ENCODE measurements around the gene ARL6IP1.
A peak's percentile ranks its signal among the peaks of the same experiment; 100 is the strongest.
"Not testable (repeated sequence)": the region's sequence is repeated elsewhere in the genome, so short reads cannot be mapped to it uniquely, and the experiment has no call there.

Gene ARL6IP1

GRCh38 chr16:18784917-18785623, 16.3 kb downstream of the ARL6IP1 start:
- CTCF ChIA-PET = interaction anchor here (1.3 kb wide), 1 partner anchor 15 kb away, joined by 3 read pairs; no protein-coding TSS in a partner anchor
- POLR2A ChIA-PET = interaction anchor here (10.4 kb wide), 1 partner anchor 17 kb away, joined by 329 read pairs; the partner anchor contains the start of gene ARL6IP1
- H3K9me3 ChIP-seq (ENCODE audit: control insufficient read depth, insufficient read depth, low read depth, low read length) = no peaks in the 10 kb centered on the region
- TF ChIP-seq ZNF157 (tag by site-specific recombination; IDR thresholded peaks at IDR 0.05) (peak; percentile 50; the same call in 1 of the 2 replicates), ZNF2 (tag by site-specific recombination; IDR thresholded peaks at IDR 0.05) (no peak), REST (tag by site-specific recombination; IDR thresholded peaks at IDR 0.05) (0 out of 2 replicates have a peak, but pooled peaks have one; percentile 27), ZNF221 (tag by site-specific recombination; IDR thresholded peaks at IDR 0.05; ENCODE audit: borderline replicate concordance) (no peak)
- peaks cover 50 to 77% of the 10 kb centered on the region in 2 experiments for H3K36me3 ChIP-seq (ENCODE audit: control insufficient read depth in 2 of 2, insufficient read depth in 1 of 2, low read length in 2 of 2)
- H3K27ac ChIP-seq (ENCODE audit: extremely low read depth, low read depth, low read length) = peak overlapping the region; percentile 39
- H3K4me1 ChIP-seq (ENCODE audit: control insufficient read depth, insufficient read depth, low read length) = peaks cover 4% of the 10 kb centered on the region; the same call in 1 of the 2 replicates
- H3K4me3 ChIP-seq (ENCODE audit: low read depth, low read length) = no peak overlapping the region

- no peak overlapping the region for H3K4me3 ChIP-seq (ENCODE audit: low read depth, low read length)
- H3K36me3 ChIP-seq (ENCODE audit: control insufficient read depth in 2 of 2, insufficient read depth in 1 of 2, low read length in 2 of 2) = peaks cover 50 to 68% of the 10 kb centered on the region in 2 experiments
- H3K4me1 ChIP-seq (ENCODE audit: control insufficient read depth, insufficient read depth, low read length) = peaks cover 4% of the 10 kb centered on the region; the same call in 1 of the 2 replicates
- H3K9me3 ChIP-seq (ENCODE audit: control insufficient read depth, insufficient read depth, low read depth, low read length) = no peaks in the 10 kb centered on the region
- H3K27ac ChIP-seq (ENCODE audit: extremely low read depth, low read depth, low read length) = no peak overlapping the region
- TF ChIP-seq ZNF596 (tag by site-specific recombination; IDR thresholded peaks at IDR 0.05) (0 out of 2 replicates have a peak, but pooled peaks have one; percentile 24), PRDM6 (tag by site-specific recombination; IDR thresholded peaks at IDR 0.05) (0 out of 2 replicates have a peak, but pooled peaks have one; percentile 57), BCL6B (tag by site-specific recombination; IDR thresholded peaks at IDR 0.05) (no peak)
- ChIA-PET CTCF (no interaction called here), POLR2A (interaction anchor here (10.4 kb wide), 1 partner anchor 18 kb away, joined by 329 read pairs; the partner anchor contains the start of gene ARL6IP1)
Measured at GRCh38 chr16:18783430-18784341, 17.7 kb downstream of the ARL6IP1 start.

GRCh38 chr16:18782697-18783429, 18.5 kb downstream of the ARL6IP1 start:
- H3K4me3 ChIP-seq (ENCODE audit: low read depth, low read length) = no peak overlapping the region
- H3K36me3 ChIP-seq (ENCODE audit: control insufficient read depth in 2 of 2, insufficient read depth in 1 of 2, low read length in 2 of 2) = peaks cover 43 to 60% of the 10 kb centered on the region in 2 experiments
- TF ChIP-seq ZNF658 (tag by site-specific recombination; IDR thresholded peaks at IDR 0.05) (no peak), ZBTB44 (tag by site-specific recombination; IDR thresholded peaks at IDR 0.05) (peak; percentile 65), ZNF223 (tag by site-specific recombination; IDR thresholded peaks at IDR 0.05) (no peak), ZNF776 (tag by site-specific recombination; IDR thresholded peaks at IDR 0.05; ENCODE audit: borderline replicate concordance) (no peak)
- H3K4me1 ChIP-seq (ENCODE audit: control insufficient read depth, insufficient read depth, low read length) = peaks cover 4% of the 10 kb centered on the region; the same call in 1 of the 2 replicates
- POLR2A ChIA-PET = interaction anchor here (10.4 kb wide), 1 partner anchor 19 kb away, joined by 329 read pairs; the partner anchor contains the start of gene ARL6IP1
- H3K27ac ChIP-seq (ENCODE audit: extremely low read depth, low read depth, low read length) = no peak overlapping the region
- no peaks in the 10 kb centered on the region for H3K9me3 ChIP-seq (ENCODE audit: control insufficient read depth, insufficient read depth, low read depth, low read length)
- CTCF ChIA-PET = interaction anchor here (0.7 kb wide), 1 partner anchor 341 kb away, joined by 3 read pairs; no protein-coding TSS in a partner anchor

- H3K9me3 ChIP-seq (ENCODE audit: control insufficient read depth, insufficient read depth, low read depth, low read length); CTCF ChIA-PET; H3K4me1 ChIP-seq (ENCODE audit: control insufficient read depth, insufficient read depth, low read length); H3K27ac ChIP-seq (ENCODE audit: extremely low read depth, low read depth, low read length); POLR2A ChIA-PET; H3K4me3 ChIP-seq (ENCODE audit: low read depth, low read length): not testable (repeated sequence)
- H3K36me3 ChIP-seq (ENCODE audit: control insufficient read depth in 2 of 2, insufficient read depth in 1 of 2, low read length in 2 of 2) = peaks cover 30 to 43% of the 10 kb centered on the region in 2 experiments
Measured at GRCh38 chr16:18781232-18781631, 20.1 kb downstream of the ARL6IP1 start.
